Esophagus squamous epithelium (tissue), 5 donors: ENCODE measurements around the gene GAPDHS. TPM values are rescaled to one million over a fixed set of nuclear protein-coding genes. Genes with fewer than 3 reads are reported as not detected.

Source experiments
- DNase-seq: peaks from one replicate; lab custom pipeline; 2025; lab: John Stamatoyannopoulos, UW
- H3K27ac ChIP-seq, 4 donors: fragments of 200-600 bp; sonication (generic); one replicate each; pipeline ENCODE4 v1.5.1; 2016 to 2019; ENCODE audit warnings: mild to moderate bottlenecking in 1 of 4
- H3K27me3 ChIP-seq, 4 donors: fragments of 200-600 bp; sonication (generic); 1 replicate in 3 of 4; 2 replicates in 1 of 4; pipeline versions ENCODE4 v1.5.1 to v1.6.0; 2017 to 2021; ENCODE audit warnings: antibody characterized with exemption in 1 of 4
- H3K36me3 ChIP-seq, 3 donors: fragments of 200-600 bp; sonication (generic); one replicate each; pipeline ENCODE4 v1.5.1; 2016 to 2019
- H3K4me1 ChIP-seq, 3 donors: fragments of 200-600 bp; sonication (generic); one replicate each; pipeline ENCODE4 v1.5.1; 2017 to 2019
- H3K4me3 ChIP-seq, 4 donors: fragments of 200-600 bp; sonication (generic); 1 replicate in 3 of 4; 2 replicates in 1 of 4; pipeline ENCODE4 v1.5.1; 2016 to 2019; ENCODE audit warnings: mild to moderate bottlenecking in 2 of 4, moderate library complexity in 1 of 4
- H3K9me3 ChIP-seq, 3 donors: fragments of 200-600 bp; sonication (generic); one replicate each; pipeline ENCODE4 v1.5.1; 2016 to 2019
- CTCF ChIP-seq, 6 experiments: fragments of 450-650 bp in 4 of 6; fragments of 200-600 bp in 2 of 6; sonication (generic) in 2 of 6; IDR thresholded peaks; one replicate each; pipeline ENCODE4 v1.5.1; 2016 to 2019; ENCODE audit warnings: antibody characterized with exemption in 6 of 6, mild to moderate bottlenecking in 4 of 6, moderate library complexity in 4 of 6
- POLR2A ChIP-seq, 4 donors: fragments of 450-650 bp; IDR thresholded peaks; one replicate each; pipeline ENCODE4 v1.6.1; 2017; ENCODE audit warnings: antibody characterized with exemption in 4 of 4, mild to moderate bottlenecking in 4 of 4, moderate library complexity in 3 of 4
- WGBS, 2 donors: methylation state at CpG; one replicate each; pipeline ENCODE4 v1.1.5; 2018; 5-methylcytosine and 5-hydroxymethylcytosine counted together
- intact Hi-C: fragments of 100-400 bp; cut with DNase I; formaldehyde crosslinking; loops from one replicate; pipeline ENCODE4 v1.15.0; 2022
- total RNA-seq, 4 donors: library from RNA; depleted of rRNA; stranded (reverse); fragments of >200 nt; gene quantifications; one replicate each; pipeline ENCODE4 v1.1.0, GENCODE V29; 2016
- donor health status: DM: yes; HTN: yes; CAD: no.

Gene GAPDHS
- total RNA-seq, 4 donors from 2014 or later: not detected

- DNase-seq: no peak
- Histone ChIP-seq H3K9me3 (no peaks in the 10 kb centered on the region), H3K27ac (no peak overlapping the region), H3K27me3 (peaks cover 0 to 72% (median 4%) of the 10 kb centered on the region in 4 donors), H3K4me1 (peaks cover 6 to 15% (median 13%) of the 10 kb centered on the region in 3 donors), H3K36me3 (no peaks in the 10 kb centered on the region), H3K4me3 (no peak overlapping the region)
- TF ChIP-seq CTCF (IDR thresholded peaks at IDR 0.05) (no peak), POLR2A (IDR thresholded peaks at IDR 0.05) (no peak)
- intact Hi-C loops: no loop called here
- WGBS, 2 donors: 47 to 52% methylated on average over 10 to 11 of the region's 11 CpGs
These were observed 26.0 kb downstream of the GAPDHS start for GRCh38 chr19:35559281-35559659.

- H3K4me1 ChIP-seq: peaks cover 6 to 15% (median 13%) of the 10 kb centered on the region in 3 donors
- no peak overlapping the region for H3K4me3 ChIP-seq
- H3K27ac ChIP-seq: no peak overlapping the region
- peaks cover 0 to 77% (median 4%) of the 10 kb centered on the region in 4 donors for H3K27me3 ChIP-seq
- intact Hi-C loops: no loop called here
- no peak for DNase-seq
- WGBS, 2 donors: 84 to 89% methylated on average over 18 to 22 of the region's 23 CpGs
- TF ChIP-seq CTCF (IDR thresholded peaks at IDR 0.05) (no peak), POLR2A (IDR thresholded peaks at IDR 0.05) (no peak)
- no peaks in the 10 kb centered on the region for H3K9me3 ChIP-seq
- H3K36me3 ChIP-seq: no peaks in the 10 kb centered on the region
These were observed 26.5 kb downstream of the GAPDHS start for GRCh38 chr19:35559781-35560180.

GRCh38 chr19:35560271-35560670, 27.0 kb downstream of the GAPDHS start:
- Histone ChIP-seq H3K4me3 (no peak overlapping the region), H3K9me3 (no peaks in the 10 kb centered on the region), H3K4me1 (peaks cover 6 to 15% (median 13%) of the 10 kb centered on the region in 3 donors), H3K36me3 (no peaks in the 10 kb centered on the region), H3K27me3 (peaks cover 0 to 82% (median 4%) of the 10 kb centered on the region in 4 donors), H3K27ac (no peak overlapping the region)
- no peak for TF ChIP-seq CTCF (IDR thresholded peaks at IDR 0.05)
- no peak for TF ChIP-seq POLR2A (IDR thresholded peaks at IDR 0.05)
- 88 to 93% methylated on average over 4 to 5 of the region's 18 CpGs for WGBS, 2 donors
- DNase-seq: no peak
- intact Hi-C loops: no loop called here

- intact Hi-C loops: no loop called here
- H3K4me3 ChIP-seq: no peak overlapping the region
- H3K27me3 ChIP-seq: peaks cover 0 to 83% (median 4%) of the 10 kb centered on the region in 4 donors
These were observed 27.4 kb downstream of the GAPDHS start for GRCh38 chr19:35560677-35561076.

GRCh38 chr19:35561436-35561835, 28.2 kb downstream of the GAPDHS start:
- Histone ChIP-seq H3K27ac (no peak overlapping the region), H3K4me3 (no peak overlapping the region), H3K9me3 (no peaks in the 10 kb centered on the region), H3K36me3 (no peaks in the 10 kb centered on the region), H3K4me1 (peaks cover 6 to 15% (median 13%) of the 10 kb centered on the region in 3 donors), H3K27me3 (peaks cover 0 to 83% (median 4%) of the 10 kb centered on the region in 4 donors)
- no peak for TF ChIP-seq POLR2A (IDR thresholded peaks at IDR 0.05)
- TF ChIP-seq CTCF (IDR thresholded peaks at IDR 0.05): no peak
- DNase-seq: no peak
- WGBS, 2 donors: 71 to 73% methylated on average over 6 of the region's 6 CpGs
- intact Hi-C loops: no loop called here

More at GRCh38 chr19:35560677-35561076, 27.4 kb downstream of the GAPDHS start:
- WGBS, 2 donors: 61 to 70% methylated on average over 6 of the region's 6 CpGs
- TF ChIP-seq POLR2A (IDR thresholded peaks at IDR 0.05) (no peak), CTCF (IDR thresholded peaks at IDR 0.05) (no peak)
- H3K36me3 ChIP-seq: no peaks in the 10 kb centered on the region
- DNase-seq: no peak
- H3K4me1 ChIP-seq: peaks cover 6 to 15% (median 13%) of the 10 kb centered on the region in 3 donors
- no peak overlapping the region for H3K27ac ChIP-seq
- no peaks in the 10 kb centered on the region for H3K9me3 ChIP-seq
